Erythroblast (primary cell): ENCODE measurements around the gene REEP6.

ENCODE experiments used
- GATA1 ChIP-seq: IDR thresholded peaks from 2 replicates; pipeline ENCODE4 v1.6.1; 2011; ENCODE audit warnings: low read depth, mild to moderate bottlenecking, control low read depth, low read length, moderate library complexity
- POLR2A ChIP-seq: IDR thresholded peaks from 2 replicates; pipeline ENCODE4 v1.6.1; 2011; ENCODE audit warnings: mild to moderate bottlenecking, low read length

DNA sequence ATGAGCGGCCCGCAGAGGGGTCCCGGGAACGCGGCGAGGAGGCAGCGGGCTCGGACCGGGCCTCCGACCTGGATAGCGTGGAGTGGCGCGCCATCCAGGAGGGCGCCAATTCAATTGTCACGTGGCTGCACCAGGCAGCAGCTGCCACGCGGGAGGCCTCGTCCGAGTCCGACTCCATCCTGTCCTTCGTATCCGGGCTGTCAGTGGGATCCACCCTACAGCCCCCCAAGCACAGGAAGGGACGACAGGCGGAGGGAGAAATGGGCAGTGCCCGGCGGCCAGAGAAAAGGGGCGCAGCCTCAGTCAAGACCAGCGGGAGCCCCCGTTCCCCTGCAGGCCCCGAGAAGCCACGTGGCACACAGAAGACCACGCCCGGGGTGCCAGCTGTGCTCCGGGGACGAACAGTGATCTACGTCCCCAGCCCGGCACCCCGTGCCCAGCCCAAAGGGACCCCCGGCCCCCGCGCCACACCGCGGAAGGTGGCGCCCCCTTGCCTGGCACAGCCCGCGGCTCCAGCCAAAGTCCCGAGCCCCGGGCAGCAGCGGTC lies 22.6 kb upstream of the REEP6 start:
- no peak for TF ChIP-seq POLR2A
- TF ChIP-seq GATA1 = no peak
